NB4 (cell line): ENCODE data around the gene FKRP.
A peak's percentile ranks its signal among the peaks of the same experiment; 100 is the strongest.

Experiments used
- DNase-seq: peaks from one replicate; pipeline ENCODE4 v3.0.0; 2010; ENCODE audit warnings: low read depth
- H3K4me3 ChIP-seq: one replicate; pipeline ENCODE4 v1.5.1; 2011; ENCODE audit warnings: mild to moderate bottlenecking, low read depth, low read length, moderate library complexity
- MYC ChIP-seq: IDR thresholded peaks from 2 replicates; pipeline ENCODE4 v1.6.1; 2011; ENCODE audit warnings: low read depth, low read length
- POLR2A ChIP-seq: IDR thresholded peaks from 2 replicates; pipeline ENCODE4 v1.6.1; 2011; ENCODE audit warnings: mild to moderate bottlenecking; ENCODE audit not compliant: insufficient read length; ENCODE audit errors: extremely low read depth
- TF ChIP-seq, protein P1 (sequence below): IDR thresholded peaks from 2 replicates; pipeline ENCODE4 v1.6.1; 2011; ENCODE audit warnings: low read depth, low read length
- TF ChIP-seq, protein P2 (sequence below): IDR thresholded peaks from one replicate; pipeline ENCODE4 v1.5.1; 2012; ENCODE audit warnings: low read depth, low read length

FKRP gene, protein sequence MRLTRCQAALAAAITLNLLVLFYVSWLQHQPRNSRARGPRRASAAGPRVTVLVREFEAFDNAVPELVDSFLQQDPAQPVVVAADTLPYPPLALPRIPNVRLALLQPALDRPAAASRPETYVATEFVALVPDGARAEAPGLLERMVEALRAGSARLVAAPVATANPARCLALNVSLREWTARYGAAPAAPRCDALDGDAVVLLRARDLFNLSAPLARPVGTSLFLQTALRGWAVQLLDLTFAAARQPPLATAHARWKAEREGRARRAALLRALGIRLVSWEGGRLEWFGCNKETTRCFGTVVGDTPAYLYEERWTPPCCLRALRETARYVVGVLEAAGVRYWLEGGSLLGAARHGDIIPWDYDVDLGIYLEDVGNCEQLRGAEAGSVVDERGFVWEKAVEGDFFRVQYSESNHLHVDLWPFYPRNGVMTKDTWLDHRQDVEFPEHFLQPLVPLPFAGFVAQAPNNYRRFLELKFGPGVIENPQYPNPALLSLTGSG

DNA sequence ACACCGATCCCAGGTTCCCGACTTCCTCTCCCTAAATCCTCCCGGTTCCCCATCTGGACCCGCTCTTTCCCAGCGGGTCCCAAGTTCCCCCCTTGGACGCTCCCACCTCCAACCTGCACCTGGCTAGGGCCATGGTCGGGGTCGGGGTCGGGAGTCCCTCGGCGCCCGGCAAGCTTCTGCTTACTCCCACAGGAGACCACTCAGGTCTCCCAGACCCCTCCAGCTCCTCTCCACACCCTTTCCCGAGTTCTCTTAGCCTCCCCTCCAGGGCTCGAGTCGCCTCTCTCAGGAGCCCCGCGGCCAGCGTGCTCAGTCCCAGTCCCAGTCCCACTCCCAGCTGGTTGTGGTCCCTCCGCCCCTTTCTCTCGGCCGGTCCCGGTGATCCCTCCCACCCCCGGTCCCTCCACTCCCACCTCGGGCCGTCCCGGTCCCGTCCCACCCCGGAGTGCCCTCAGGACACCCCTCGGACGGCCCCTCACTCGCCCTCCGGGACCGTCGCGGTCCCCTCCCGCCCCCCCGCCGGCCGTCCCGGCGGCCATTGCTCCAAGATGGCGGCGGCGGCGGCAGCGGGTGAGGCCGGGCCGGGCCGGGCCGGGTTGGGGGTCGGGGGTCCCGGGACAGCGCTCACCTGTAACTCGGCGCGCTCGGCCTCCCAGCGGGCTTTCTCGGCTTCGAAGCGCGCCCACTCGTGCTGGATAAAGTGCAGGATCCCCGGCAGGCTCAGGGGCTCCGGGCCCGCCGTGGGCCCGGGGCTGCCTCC is at the start of gene FKRP:
FKRP (plus strand) TSS at position 537 of the 760 bp plus-strand sequence. CDS start 9,394 bp downstream, outside the sequence.
- peak within 1 kb of the TSS; percentile 90 for H3K4me3 ChIP-seq
- DNase-seq, result peak; percentile 68
- TF ChIP-seq, protein P1, sequence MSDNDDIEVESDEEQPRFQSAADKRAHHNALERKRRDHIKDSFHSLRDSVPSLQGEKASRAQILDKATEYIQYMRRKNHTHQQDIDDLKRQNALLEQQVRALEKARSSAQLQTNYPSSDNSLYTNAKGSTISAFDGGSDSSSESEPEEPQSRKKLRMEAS, result peak; percentile 60; the same call in 1 of the 2 replicates
- TF ChIP-seq, protein P2, sequence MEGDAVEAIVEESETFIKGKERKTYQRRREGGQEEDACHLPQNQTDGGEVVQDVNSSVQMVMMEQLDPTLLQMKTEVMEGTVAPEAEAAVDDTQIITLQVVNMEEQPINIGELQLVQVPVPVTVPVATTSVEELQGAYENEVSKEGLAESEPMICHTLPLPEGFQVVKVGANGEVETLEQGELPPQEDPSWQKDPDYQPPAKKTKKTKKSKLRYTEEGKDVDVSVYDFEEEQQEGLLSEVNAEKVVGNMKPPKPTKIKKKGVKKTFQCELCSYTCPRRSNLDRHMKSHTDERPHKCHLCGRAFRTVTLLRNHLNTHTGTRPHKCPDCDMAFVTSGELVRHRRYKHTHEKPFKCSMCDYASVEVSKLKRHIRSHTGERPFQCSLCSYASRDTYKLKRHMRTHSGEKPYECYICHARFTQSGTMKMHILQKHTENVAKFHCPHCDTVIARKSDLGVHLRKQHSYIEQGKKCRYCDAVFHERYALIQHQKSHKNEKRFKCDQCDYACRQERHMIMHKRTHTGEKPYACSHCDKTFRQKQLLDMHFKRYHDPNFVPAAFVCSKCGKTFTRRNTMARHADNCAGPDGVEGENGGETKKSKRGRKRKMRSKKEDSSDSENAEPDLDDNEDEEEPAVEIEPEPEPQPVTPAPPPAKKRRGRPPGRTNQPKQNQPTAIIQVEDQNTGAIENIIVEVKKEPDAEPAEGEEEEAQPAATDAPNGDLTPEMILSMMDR, result no peak

DNA sequence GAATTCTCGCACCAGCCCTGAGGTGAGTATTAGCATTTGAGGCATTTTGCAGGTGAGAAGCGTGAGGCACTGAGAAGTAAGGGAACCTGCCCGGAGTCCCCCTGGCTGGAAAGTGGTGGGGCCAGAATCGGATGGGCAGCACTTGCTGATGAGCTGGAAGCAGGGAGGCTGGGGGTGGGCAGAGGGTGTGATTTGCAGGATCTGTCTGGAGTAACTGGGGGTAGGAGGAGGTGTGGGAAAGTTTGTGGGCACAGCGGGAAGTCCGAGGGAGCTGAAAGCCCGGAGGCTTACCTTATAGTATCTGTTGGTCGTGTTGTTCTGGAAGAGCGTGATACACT is 49.0 kb upstream of the FKRP start:
- no peak for DNase-seq
- H3K4me3 ChIP-seq, result no peak overlapping the region
- TF ChIP-seq, protein P1, result no peak
- TF ChIP-seq MYC, result no peak
- TF ChIP-seq, protein P2, result no peak
- no peak for TF ChIP-seq POLR2A

DNA sequence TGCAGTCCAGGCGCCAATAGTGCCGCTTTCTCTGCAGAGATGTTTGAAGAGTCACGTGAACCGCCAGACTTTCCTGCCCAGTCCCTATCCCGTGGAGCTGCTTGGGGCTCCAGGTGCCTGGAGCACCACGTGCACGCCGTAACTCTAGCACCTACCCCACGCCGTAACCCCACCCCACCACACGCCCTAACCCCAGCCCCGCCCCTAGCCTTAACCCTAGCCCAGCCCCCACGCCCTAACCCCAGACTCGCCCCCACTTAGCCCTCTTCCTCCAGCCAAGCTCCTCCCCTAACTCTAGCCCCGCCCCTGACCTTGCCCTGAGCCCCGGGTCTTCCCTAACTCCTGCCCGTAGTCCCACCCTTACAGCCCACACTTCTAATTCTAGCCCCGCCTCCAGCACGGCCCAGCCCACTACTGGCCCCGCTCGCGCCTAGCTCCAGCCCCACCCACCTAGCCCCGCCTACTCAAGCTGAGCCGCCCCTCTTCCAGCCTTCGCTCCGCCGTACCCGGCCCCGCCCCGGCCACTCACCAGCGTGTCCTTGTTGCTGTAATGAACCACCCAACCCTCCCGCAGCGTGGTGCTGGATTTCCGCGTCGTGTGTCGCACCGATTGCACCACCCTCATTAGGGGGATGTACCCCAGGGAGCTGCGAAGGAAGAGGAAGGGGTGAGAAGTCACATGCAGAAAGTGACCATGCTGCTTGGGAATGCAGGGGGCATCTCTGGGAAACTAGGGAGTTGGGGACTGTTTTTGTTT is 48.5 kb upstream of the FKRP start:
- DNase-seq, result peak; percentile 100
- H3K4me3 ChIP-seq, result no peak overlapping the region
- TF ChIP-seq, protein P2, result no peak
- peak; percentile 99 for TF ChIP-seq MYC
- TF ChIP-seq, protein P1, result peak; percentile 98

DNA sequence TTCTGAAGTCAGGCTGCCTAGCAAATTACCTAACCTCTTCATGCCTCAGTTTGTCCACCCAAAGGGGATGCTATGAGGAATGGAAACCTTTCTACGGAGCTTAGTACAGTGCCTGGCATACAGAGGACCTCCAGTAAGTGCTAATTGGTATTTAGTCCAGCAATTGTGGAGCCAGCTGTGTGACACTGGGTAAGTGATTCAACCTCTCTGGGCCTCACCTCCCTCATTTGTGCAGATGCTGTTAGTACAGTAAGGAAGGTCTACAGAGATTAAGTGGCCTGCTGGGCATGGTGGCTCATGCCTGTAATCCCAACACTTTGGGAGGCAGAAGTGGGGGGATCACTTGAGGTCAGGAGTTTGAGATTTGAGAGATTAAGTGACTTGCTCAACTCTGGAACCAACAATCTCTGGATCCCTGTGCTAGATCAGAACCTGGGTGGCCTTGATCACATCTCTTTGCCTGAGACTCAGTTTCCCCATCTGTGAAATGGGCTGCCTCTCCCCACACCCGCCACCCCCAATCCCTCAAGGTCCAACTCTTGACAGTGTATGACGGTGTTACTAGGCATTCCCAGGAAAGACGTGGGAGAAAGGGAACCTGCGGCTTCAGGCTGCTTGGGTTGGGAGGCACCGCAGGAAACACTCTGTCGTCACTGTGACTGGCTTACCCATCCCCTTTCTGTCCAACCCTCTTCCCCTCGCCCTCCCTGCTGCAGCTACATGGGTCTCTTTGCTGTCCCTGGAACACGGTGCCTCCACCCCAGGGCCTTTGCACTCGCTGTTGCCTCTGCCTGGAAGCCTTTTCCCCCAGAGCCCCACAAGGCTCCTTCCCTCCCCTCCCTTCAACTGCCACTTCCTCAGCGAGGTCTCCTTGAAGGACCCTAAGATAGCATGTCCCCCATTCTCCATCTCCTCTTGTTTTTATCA is 47.2 kb upstream of the FKRP start:
- no peak overlapping the region for H3K4me3 ChIP-seq
- no peak for TF ChIP-seq MYC
- TF ChIP-seq, protein P2, result no peak
- no peak for TF ChIP-seq POLR2A
- TF ChIP-seq, protein P1, result no peak
- DNase-seq, result peak; percentile 56

DNA sequence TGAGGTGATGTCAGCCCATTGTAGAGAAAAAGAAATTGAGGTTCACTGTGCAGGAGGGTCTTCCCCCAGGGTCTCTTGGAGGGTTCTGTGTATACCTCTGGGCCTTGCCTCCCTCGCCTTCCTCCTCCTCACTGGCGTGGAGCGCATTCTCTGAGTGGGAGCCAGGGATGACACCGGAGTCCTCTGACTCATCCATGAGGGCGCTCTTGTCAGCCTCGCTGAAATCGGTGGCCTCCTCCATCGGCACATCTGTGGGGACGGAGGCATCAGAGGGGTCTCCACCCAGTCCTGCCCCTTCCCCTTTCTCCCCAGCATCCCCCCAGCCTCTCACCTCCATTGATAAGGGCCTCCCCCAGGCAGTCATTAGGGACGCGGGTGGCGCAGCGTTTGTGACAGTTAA is 45.2 kb upstream of the FKRP start:
- no peak overlapping the region for H3K4me3 ChIP-seq
- no peak for DNase-seq
- TF ChIP-seq MYC (no peak), POLR2A (no peak)
- TF ChIP-seq, protein P2, result no peak
- TF ChIP-seq, protein P1, result no peak
